GM19099 (cell line): ENCODE results near the gene EXOC3L4.

Experiments used
- POLR2A ChIP-seq: IDR thresholded peaks from 3 replicates; pipeline ENCODE4 v1.6.1; 2011; ENCODE audit warnings: low read depth; ENCODE audit not compliant: insufficient read length; ENCODE audit errors: extremely low read depth

The EXOC3L4 gene

DNA sequence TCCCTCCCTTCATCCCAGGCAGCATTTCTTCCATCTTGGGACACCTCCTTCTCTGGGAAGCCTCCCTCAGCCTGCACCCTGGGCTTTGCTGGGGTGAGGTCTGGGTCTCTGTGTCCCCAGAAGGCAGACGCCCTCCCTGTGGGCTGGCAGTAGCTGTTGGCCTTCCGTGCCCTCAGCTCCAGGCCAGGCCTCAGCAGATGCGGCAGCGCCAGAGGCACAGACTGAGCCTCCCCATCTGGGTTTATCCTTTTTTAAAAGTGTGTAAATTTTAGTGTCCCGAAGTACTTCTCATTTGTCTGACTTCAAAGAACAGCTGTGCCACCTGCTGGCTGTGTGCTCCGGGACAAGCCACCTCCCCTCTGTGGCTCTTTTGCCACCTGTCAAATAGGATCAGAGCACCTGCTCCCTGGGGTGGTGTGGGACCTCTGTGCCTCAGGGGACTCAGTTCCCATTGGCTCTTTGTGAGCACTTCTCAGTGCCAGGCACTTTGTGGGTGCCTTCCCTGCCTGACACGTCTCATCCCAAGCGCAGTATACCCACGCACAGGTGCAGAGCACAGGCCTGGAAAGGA is 11.1 kb downstream of the EXOC3L4 start:
- no peak for TF ChIP-seq POLR2A

DNA sequence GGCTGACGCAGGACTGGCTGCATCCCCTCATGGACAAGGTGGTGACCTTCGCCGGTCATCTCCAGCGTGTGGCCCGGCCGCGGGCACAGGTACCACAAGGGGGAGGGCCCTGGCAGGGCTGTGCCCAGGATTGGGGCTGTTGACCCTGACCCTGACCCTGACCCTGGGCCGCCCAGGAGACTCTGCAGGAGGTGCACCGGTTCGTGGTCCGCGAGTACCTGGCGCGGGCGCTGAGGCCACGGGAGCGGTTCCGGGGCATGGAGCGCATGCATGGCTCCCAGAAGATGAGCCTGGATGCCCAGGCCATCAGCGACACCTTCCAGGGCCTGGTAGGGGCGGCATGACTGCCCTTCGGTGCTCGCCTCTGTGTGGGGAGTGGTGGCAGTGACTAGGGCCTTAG is 12.9 kb downstream of the EXOC3L4 start:
- TF ChIP-seq POLR2A, result no peak

DNA sequence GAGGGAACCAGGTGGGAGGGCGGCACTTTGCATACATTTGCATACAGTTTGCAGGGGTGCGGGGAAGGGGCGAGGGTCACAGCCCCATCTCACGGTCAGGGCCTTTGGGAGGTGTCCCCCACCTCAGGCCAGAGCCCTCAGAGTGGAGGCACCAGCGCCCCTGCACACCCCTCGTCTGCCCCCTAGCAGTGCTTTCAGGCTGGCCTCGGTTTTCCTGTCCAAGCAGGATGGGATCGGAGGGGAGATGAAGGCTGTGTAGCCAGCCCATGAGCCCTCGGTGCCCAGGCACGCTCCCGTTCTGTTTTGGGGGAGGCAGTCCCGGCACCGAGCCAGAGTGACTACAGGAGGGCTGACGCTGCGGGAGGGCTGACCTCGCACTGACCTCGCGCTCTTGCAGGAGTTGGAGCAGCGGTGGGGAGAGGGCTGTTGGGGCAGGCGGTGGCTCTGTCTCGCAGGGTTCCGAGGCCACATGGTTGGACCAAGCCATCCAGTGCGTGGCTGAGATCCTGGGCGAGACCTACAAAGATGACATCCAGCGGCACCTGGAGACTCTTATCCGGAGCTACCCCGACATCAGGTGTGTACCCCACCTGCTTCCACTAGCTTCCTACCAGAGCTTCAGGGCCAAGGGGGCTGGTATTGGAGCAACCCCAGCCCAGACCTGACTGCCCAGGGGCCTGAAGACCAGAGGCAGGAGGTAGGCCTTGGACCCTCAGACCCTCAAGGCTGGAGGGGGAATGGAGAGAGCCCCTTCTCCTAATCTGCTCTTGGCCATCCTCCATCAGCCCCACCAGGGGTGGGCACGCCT is 13.6 kb downstream of the EXOC3L4 start:
- TF ChIP-seq POLR2A, result no peak

DNA sequence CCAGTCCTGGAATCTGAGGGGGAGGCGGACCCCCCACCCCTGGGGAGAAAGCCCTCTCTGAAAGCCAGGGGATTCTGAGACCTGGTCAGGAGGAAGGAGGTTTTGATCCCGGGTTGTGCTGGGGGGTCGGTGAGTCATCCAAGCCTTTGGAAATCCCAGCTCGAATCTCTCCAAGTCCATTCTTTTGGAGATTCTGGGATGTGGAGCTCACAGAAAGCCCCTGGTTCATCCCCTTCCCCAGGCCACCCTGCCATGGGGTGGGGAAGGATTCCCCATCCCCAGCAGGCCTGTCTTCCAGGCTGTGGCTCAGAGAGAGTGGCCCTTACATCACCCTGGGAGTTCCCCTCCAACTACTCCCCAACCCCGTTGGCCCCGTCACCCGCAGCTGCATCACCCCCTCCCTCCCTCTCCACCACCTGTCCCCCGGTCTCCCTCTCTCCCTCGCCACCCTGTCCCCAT is 14.3 kb downstream of the EXOC3L4 start:
- TF ChIP-seq POLR2A, result no peak

DNA sequence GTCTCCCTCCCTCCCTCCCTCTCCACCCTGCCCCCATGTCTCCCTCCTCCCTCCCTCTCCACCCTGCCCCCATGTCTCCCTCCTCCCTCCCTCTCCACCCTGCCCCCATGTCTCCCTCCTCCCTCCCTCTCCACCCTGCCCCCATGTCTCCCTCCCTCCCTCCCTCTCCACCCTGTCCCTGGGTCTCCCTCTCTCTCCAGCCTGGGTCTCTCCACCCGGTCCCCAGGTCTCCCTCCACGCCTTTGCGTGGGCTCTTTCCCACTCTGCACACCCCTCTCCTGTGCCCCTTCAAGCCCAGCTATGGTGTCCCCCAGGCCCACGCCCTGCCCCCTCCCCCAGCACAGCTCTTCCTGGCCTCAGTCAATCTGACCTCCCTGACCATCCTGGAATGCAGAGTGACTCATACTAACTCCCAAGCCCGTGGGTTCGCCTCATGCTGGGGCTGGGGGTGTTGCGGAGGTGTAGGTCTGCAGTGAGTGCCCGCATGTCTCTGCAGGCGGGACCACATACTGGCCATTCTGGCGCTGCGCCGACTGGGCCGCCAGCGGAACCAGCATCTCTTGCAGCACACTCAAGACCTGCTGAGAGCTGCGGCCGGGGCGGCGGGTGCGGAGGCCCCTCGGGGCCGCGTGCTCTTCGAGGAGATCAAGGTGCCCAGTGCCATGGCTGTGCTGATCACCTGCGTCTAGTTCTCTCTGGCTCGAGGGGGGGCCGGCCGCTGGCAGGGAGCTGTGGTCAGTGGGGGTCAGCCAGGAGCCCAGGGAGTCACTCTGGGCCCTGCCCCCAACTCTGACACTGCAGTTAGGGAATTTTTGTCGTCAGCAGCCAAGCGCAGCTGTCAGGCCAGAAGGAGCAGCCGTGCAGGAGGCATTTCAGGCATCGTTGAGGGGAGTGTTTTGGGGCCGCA is 15.3 kb downstream of the EXOC3L4 start:
- TF ChIP-seq POLR2A, result no peak

DNA sequence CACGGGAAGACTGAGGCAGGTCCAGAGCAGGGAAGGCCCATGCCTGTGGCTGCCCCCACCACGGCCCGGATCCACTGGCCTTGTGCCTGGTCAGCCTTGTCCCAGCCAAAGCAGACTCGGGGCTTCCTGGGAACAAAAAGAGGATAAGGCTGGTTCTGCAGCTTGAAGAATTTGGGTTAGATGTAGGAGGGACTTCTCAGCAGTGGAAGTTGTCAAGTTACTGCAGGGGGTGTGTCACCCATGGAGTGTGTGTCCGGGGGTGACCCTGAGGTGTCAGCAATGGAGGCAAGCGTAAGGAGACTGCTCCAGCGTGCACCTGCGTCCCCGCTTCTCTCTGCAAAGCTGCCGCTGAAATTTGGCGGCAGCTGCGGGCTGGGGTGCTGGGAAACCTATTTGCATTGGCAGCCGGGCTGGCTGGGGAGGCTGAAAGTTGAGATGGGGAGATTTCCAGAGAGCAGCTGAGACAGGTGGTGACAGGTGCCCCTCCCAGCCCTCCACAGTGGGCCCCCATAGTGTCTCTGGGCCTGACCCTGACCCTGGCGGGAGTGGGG is 16.2 kb downstream of the EXOC3L4 start:
- no peak for TF ChIP-seq POLR2A

DNA sequence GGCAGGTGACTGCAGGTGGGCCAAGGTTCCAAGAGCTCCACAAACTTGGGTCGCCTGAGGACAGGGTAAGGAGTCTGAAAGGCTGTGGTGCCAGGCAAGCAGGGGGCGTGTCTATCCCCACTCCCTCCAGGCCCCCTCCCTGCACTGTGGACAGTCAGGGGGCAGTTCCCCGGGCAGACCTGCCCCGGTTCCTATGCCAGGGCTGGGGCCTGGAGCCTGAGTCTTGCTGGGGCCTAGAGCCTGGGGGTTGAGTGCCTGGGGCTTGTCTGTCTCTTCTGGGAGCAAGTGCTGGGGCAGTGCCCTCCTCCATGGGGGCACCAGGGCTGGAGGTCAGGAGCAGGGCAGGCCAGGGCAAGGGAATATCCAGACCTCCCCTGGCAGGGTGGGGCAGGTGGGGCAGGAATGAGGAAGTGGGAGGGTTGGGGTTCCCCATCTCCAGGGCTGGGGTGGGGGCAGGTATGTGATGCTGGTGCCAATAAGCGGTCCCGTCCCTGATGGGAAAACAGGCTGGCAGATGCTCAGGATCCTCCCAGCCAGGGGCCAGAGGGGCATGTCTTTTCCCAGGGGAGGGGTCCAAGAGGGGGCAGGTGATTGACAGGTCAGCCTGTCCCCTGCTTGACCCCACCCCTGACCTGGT is 16.8 kb downstream of the EXOC3L4 start:
- no peak for TF ChIP-seq POLR2A

DNA sequence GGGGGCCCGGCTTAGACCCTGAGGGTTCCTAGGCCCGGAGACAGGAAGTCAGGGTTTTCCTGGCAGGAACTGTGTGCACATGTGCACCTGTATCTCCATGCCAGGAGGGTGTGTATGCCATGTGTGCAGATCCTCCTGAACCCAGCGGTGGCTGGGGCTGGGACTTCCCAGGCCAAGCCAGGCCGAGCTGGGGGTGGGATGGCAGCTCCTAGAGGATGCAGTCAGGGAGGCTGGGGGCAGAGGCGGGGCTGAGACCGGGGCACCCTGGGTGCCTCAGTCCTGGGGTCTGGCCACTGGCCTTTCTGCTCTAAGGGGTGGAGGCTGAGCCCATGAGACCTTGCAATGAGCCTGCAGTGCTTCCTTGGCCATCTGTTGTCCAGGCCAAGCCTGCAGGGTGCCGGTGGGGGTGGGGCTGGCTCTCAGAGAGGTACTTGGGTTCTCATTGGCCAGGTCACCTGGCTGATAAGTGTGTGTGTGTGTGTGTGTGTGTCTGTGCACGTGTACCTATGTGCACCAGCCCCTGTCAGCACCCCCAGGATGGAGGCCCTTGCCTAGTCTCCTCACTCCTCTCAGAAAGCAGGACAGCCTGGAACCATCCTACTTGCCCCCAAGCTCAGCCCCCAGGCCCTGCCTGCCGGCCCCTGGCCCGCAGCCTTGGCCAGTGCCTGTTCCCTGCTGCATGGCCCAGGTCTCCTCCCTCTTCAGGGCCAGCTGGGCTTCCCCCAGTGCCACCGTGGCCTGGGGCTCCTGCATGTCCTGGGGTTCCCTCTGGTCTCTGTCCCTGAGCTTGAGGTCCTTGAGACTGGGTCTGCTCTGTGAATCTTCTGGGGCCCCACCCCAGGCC is 18.1 kb downstream of the EXOC3L4 start:
- no peak for TF ChIP-seq POLR2A

DNA sequence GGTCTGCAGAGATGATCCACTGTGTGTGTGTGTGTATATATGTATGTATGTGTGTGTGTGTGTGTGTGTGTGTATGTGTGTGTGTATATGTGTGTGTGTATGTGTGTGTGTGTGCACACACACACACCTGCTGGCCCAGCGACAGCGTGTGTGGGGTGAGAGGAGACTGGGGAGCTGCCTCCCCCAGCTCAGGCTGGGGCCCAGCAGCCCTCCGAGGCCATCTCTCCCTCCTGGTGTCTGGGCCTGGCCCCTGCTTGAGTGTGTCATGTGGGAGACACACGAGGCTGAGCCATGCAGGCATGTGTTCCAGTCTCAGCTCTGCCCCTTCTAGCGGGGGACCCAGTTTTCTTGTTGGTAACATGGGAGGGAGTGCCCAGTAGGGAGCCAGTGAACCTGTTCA is 18.8 kb downstream of the EXOC3L4 start:
- no peak for TF ChIP-seq POLR2A

DNA sequence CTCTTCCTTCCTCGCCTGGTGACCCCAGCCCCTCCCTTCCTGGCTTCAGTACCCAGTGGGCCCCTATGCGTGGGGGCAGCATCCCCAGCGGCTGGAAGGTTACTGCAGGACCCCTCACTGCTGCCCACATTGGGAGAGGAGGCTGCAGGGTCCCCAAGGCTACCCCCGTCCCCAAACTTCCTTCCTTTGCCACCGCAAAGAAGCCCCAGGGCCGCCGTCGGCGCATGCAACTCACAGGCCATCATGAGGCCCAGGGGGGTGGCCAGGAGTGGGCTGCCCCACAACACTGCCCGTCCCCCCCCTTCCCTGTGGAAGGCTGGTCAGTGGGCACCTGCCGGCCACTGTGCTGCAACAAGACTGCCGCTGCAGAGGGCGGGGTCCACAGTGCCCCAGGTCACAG is 19.2 kb downstream of the EXOC3L4 start:
- no peak for TF ChIP-seq POLR2A

DNA sequence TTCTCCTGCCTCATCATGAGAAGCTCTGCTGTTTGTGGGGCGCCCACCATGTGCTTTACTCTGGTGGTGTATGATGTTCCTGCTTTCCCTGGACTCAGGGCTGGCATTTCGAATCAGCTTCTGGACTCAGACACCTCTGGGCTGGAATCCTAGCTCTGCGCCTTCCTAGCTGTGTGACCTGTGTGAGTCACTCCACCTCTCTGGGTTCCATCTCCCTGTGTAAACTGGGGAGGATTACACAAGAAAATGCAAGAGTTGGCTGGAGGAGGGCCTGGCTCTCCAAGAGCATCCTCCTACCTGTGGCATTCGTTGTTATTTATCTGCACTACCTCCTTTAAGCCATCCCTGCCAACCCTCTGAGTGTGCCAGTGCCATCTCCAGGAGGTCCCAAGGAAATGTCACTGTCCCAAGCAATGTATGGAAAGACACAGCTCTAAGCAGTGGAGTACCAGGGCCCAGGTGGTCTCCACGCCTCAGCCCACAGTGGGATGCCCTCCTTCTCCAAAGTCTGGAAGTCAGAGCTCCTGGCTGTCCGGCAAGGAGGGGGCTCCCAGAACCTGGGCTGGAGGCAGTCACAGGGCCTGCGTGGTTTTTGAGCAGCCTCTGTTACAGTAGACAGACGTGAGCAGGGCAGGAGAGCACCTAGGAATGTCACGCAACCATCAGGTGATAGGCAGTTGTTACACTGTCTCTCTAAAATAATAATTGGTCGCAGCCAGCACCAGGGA is 21.5 kb downstream of the EXOC3L4 start:
- TF ChIP-seq POLR2A, result no peak

DNA sequence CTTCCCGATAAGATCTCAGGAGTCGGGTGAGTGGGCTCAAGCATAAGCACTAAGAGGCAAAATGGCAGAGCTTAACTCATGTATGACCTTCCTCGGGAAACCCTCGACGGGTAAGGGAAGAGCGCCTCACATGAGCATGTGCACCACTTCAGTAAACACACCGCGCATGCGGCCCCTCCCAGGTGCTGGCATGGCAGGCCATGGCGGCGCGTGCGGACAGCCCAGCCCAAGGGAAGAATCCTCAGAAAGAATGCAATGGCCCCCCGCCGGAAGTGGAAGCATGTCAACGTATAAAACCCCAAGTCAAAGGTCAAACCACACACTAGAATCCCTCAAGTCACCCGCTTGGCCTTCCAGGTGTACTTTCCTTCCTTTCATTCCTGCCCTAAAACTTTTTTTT is 22.1 kb downstream of the EXOC3L4 start:
- no peak for TF ChIP-seq POLR2A

DNA sequence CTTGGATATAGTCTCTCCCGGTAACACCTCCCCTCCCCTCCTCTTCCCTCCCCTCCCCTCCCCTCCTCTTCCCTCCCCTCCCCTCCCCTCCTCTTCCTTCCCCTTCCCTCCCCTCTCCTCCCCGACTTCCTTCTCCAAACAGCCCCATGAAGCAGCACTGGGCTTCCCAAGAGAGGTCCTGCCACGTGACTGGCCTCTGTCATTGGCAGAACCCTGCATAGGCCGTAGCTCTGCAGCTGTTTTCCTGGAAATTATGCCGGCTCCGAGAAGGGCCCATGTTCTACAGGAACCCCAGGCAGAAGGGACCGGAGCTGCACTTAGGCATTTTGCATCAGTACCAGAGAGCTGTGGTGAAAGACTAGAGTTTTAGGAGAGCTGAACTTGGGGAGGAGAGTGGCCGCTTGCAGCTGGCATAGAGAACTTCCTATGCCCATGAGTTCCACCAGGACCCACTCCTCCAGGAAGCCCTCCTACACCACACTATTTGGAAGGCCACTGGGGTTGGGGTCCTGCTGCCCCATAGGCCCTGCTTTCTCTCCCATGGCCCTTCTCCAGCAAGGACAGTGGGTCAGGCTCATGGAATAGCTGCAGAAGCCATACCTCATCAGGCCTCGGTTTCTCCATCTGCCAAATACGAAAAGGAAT is 23.6 kb downstream of the EXOC3L4 start:
- TF ChIP-seq POLR2A, result no peak
